GF-D8 (cell line): ENCODE results near the gene ALOX15B.
"Not testable (repeated sequence)": the region's sequence is repeated elsewhere in the genome, so short reads cannot be mapped to it uniquely, and the experiment has no call there.

Experiments used
- DNase-seq: peaks from one replicate; lab custom pipeline; 2025; lab: John Stamatoyannopoulos, UW

ALOX15B gene

GRCh38 chr17:8013731-8014557, 24.9 kb upstream of the ALOX15B start:
- no peak for DNase-seq

- DNase-seq, result no peak
These were observed 24.4 kb upstream of the ALOX15B start for GRCh38 chr17:8014558-8014850.

GRCh38 chr17:8015236-8015956, 23.5 kb upstream of the ALOX15B start:
- no peak for DNase-seq

GRCh38 chr17:8015957-8016631, 22.8 kb upstream of the ALOX15B start:
- DNase-seq, result no peak

GRCh38 chr17:8016632-8017424, 22.0 kb upstream of the ALOX15B start:
- peak; percentile 6 for DNase-seq

GRCh38 chr17:8018436-8018835, 20.4 kb upstream of the ALOX15B start:
- DNase-seq, result peak; percentile 3

- no peak for DNase-seq
These were observed 19.7 kb upstream of the ALOX15B start for GRCh38 chr17:8019166-8019565.

GRCh38 chr17:8019665-8020650, 18.9 kb upstream of the ALOX15B start:
- no peak for DNase-seq

- DNase-seq, result no peak
These were observed 17.9 kb upstream of the ALOX15B start for GRCh38 chr17:8020776-8021564.

- DNase-seq, result no peak
These were observed 17.1 kb upstream of the ALOX15B start for GRCh38 chr17:8021565-8022359.

- DNase-seq, result no peak
These were observed 16.4 kb upstream of the ALOX15B start for GRCh38 chr17:8022360-8023003.

GRCh38 chr17:8024161-8024560, 14.7 kb upstream of the ALOX15B start:
- DNase-seq, result not testable (repeated sequence)

- DNase-seq, result no peak
These were observed 13.5 kb upstream of the ALOX15B start for GRCh38 chr17:8025176-8025911.

GRCh38 chr17:8029121-8029520, 9.7 kb upstream of the ALOX15B start:
- DNase-seq, result no peak

- no peak for DNase-seq
These were observed 7.6 kb upstream of the ALOX15B start for GRCh38 chr17:8031261-8031661.

- no peak for DNase-seq
These were observed 6.9 kb upstream of the ALOX15B start for GRCh38 chr17:8031950-8032349.

GRCh38 chr17:8032442-8032841, 6.4 kb upstream of the ALOX15B start:
- no peak for DNase-seq

- no peak for DNase-seq
These were observed 831 bp downstream of the ALOX15B start for GRCh38 chr17:8039611-8040168.
